Bronchial epithelial cell (primary cell): ENCODE results near the gene BLOC1S3. TPM values are rescaled to one million over a fixed set of nuclear protein-coding genes. Genes with fewer than 3 reads are reported as not detected.
A peak's percentile ranks its signal among the peaks of the same experiment; 100 is the strongest.

Experiments
- DNase-seq: peaks from one replicate; pipeline ENCODE4 v3.0.0-alpha.2; 2010; ENCODE audit warnings: low read depth
- FAIRE-seq: peaks from 2 replicates; lab custom pipeline; 2011; peaks lifted over from hg19 to GRCh38; lab: Jason Lieb, UNC
- H3K27me3 ChIP-seq: 2 replicates; pipeline ENCODE4 v1.5.1; 2011; ENCODE audit warnings: low read length; ENCODE audit not compliant: control insufficient read depth, insufficient read depth
- H3K36me3 ChIP-seq: 2 replicates; pipeline ENCODE4 v1.5.1; 2011; ENCODE audit warnings: low read length; ENCODE audit not compliant: control insufficient read depth, insufficient read depth
- H3K4me3 ChIP-seq: 2 replicates; pipeline ENCODE4 v1.5.1; 2011; ENCODE audit warnings: mild to moderate bottlenecking, low read depth, low read length, control low read depth
- total RNA-seq: library from RNA; depleted of rRNA; stranded (reverse); fragments of >200 nt; gene quantifications from 2 replicates; pipeline ENCODE4 v1.2.1, GENCODE V29; 2014
- TF ChIP-seq, protein P1 (sequence below): IDR thresholded peaks from 2 replicates; pipeline ENCODE4 v1.5.1; 2011; ENCODE audit warnings: mild to moderate bottlenecking, moderate library complexity, low read length, control low read depth, inconsistent platforms; ENCODE audit not compliant: insufficient read depth, severe bottlenecking

BLOC1S3 gene
- total RNA-seq, 1 donor from 2014 or later: 5.3 TPM

DNA sequence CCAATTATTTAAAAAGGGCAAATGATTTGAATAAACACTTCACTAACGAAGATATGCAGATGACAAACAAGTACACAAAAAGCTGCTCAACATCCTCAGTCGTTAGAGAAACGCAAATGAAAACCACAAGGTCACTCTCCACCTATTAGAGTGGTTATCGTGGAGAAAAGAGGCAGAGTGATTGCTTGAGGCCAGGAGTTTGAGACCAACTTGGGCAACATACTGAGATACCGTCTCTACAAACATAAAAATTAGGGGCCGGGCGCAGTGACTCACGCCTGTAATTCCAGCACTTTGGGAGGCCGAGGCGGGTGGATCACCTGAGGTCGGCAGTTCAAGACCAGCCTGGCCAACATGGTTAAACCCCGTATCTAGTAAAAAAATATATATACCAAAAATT, 27.2 kb downstream of the BLOC1S3 start:
- no peak for FAIRE-seq

DNA sequence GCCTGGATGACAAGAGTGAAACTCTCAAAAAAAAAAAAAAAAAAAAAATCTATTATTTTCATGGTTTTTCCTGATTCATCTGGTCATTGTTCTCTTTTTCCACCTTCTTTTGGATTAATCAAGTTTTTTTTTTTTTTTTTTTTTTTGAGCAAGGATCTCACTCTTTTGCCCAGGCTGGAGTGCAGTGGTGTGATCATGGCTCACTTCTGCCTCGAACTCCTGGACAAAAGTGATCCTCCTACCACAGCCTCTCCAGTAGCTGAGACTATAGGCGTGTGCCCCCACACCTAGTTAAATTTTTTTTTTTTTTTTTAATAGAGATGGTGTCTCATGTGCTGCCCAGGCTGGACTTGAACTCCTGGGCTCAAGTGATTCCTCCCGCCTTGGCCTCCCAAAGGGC, 27.7 kb downstream of the BLOC1S3 start:
- no peak for FAIRE-seq
- TF ChIP-seq, protein P1, sequence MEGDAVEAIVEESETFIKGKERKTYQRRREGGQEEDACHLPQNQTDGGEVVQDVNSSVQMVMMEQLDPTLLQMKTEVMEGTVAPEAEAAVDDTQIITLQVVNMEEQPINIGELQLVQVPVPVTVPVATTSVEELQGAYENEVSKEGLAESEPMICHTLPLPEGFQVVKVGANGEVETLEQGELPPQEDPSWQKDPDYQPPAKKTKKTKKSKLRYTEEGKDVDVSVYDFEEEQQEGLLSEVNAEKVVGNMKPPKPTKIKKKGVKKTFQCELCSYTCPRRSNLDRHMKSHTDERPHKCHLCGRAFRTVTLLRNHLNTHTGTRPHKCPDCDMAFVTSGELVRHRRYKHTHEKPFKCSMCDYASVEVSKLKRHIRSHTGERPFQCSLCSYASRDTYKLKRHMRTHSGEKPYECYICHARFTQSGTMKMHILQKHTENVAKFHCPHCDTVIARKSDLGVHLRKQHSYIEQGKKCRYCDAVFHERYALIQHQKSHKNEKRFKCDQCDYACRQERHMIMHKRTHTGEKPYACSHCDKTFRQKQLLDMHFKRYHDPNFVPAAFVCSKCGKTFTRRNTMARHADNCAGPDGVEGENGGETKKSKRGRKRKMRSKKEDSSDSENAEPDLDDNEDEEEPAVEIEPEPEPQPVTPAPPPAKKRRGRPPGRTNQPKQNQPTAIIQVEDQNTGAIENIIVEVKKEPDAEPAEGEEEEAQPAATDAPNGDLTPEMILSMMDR: no peak
- Histone ChIP-seq H3K27me3 (no peaks in the 10 kb centered on the region), H3K36me3 (no peaks in the 10 kb centered on the region), H3K4me3 (no peak overlapping the region)
- DNase-seq: no peak

More for the DNA sequence above, 27.2 kb downstream of the BLOC1S3 start:
- no peak for DNase-seq
- no peaks in the 10 kb centered on the region for H3K27me3 ChIP-seq
- H3K36me3 ChIP-seq: no peaks in the 10 kb centered on the region
- TF ChIP-seq, protein P1: no peak
- H3K4me3 ChIP-seq: no peak overlapping the region

DNA sequence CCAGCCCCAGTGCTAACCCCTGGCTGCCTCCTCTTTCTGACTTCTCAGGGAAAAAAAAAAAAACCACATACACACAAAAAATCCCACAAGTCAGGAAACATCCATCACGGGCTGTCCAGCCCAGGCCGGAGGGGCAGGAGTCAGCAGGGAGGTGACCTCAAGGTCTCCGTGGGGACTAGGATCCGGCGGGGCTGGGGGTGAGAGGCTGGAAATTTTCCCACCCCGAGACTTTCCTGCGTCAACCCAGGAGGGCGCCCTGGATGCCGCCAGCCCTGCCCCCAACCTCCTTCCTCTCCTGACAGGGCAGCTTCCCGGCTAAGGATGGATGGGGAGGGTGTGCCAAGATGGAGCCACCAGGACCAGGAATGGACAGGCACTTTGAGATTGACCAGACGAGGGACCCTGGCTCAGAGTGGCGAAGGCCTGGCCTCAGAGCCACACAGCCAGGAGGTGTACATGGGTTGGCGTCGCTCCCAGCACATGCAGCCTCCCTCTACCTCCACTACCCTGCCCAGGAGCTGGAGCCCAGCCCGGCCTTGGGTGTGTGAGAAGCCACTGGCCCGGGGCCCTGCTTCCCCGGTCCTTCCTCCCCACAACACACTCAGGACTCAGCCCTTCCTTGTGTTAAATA, 33.3 kb downstream of the BLOC1S3 start:
- Histone ChIP-seq H3K27me3 (peaks cover 2% of the 10 kb centered on the region), H3K36me3 (no peaks in the 10 kb centered on the region), H3K4me3 (no peak overlapping the region)
- TF ChIP-seq, protein P1: no peak
- no peak for DNase-seq
- FAIRE-seq: no peak

DNA sequence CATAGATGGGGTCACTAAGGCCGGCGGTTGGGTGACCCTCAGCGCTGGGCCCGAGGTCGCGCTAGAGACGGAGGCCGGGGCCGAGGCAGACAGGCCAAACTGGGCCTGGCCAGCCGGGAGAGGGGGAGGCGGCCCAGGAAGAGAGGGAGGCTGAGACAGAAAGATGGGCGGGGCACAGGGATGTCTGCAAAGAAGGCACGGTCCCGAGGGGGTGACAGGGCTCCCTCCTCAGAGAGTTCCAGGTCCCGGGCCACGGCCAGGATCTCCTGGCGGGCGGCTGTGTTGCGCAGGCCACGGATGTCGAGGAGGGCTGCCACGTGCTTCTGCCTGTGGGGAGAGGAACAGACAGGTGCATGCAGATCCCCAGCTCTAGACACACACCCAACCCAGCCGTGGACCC, 34.4 kb downstream of the BLOC1S3 start:
- H3K4me3 ChIP-seq: no peak overlapping the region
- FAIRE-seq (no peak), DNase-seq (no peak)
- no peaks in the 10 kb centered on the region for H3K36me3 ChIP-seq
- H3K27me3 ChIP-seq: peaks cover 11% of the 10 kb centered on the region
- TF ChIP-seq, protein P1: no peak

DNA sequence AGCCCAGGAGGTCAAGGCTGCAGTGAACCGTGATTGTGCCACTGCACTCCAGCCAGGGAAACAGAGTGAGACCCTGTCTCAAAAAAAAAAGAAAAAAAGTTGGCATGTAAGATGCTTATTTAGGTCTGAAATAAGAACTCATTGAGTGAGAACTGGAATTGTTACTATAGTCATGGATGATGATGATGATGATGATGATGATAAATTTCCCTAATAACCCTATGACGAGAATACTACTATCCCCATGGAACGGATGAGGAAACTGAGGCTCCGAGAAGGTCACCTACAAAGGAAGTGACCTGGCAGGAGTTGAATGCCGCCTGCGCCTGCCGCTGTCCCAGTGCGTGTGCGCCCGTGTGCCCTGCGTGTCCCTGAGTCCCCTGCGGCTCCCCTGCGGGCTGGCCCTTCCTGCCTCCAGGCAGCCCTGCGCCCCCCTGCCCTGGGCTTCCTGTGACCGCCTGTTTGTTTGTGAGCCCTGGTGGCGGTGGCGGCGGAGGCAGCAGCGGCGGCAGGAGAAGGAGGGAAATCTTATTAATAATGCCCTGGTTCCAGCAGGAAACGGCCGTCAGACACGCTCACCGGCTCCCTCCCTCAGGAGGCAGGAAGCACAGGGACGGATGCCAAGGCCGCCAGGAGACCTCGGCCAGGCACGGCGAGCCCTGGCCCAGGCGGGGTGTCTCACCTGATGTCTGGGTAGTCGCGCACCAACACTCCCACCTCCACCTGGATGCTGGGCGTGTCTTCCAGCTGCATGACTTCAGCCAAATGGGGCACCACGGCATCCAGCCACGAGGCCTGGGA, 37.0 kb downstream of the BLOC1S3 start:
- TF ChIP-seq, protein P1: no peak
- Histone ChIP-seq H3K36me3 (no peaks in the 10 kb centered on the region), H3K27me3 (peaks cover 13% of the 10 kb centered on the region), H3K4me3 (no peak overlapping the region)
- DNase-seq (peak; percentile 44), FAIRE-seq (no peak)
